ENCODE data around the gene PCDHB4. TPM values are rescaled to one million over a fixed set of nuclear protein-coding genes. Genes with fewer than 3 reads are reported as not detected.
"Not testable (repeated sequence)": the region's sequence is repeated elsewhere in the genome, so short reads cannot be mapped to it uniquely, and the experiment has no call there.

PCDHB4 gene
- total RNA-seq: 1 to 10 TPM; 1.6 to 2.4 TPM
- long read RNA-seq: 0 reads

DNA sequence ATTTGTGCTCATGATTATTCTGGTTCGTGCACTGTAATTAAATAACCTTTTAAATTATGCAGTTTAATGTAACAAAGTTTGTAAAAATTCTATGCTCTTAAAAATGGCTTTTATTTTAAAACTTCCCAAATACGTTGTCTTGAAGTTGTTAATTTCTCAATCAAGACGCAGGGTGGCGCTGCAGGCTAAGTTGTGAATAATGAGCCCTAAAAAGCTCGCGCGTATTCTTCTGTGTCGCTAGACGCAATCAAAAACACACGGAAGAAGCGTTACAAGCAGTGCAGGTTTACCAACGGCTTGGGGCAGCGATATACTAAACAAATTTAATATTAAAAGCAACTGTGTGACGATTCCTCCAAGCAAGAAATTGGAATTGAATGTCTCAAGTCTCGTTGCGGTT, at the start of gene PCDHB4:
TSS of gene PCDHB4 (plus strand) at position 256 of the 400 bp plus-strand sequence. CDS start 181 bp downstream, outside the sequence.
- DNase-seq (peak; percentile 24), ATAC-seq (no peak)
- intact Hi-C loops (cut with DNase I): no loop called here

DNA sequence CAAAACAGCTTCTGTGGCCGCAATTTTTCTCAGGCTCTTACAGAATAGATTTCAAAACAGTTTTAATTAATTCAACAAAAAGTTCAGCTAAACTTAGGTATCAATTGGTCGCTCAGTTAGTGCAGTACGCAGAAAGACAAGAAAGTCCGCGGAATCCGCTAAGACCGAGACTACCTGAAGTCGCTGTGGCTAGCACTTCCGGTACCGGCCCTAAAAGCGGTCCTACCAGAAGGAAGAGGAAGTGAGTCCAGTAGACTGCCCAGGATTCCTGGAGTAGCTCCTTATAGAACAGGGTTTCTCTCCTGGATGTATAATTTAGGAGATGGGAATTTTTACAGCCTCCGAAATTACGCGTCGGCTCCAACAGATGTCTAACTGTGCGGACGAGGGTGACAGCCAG, 43.8 kb upstream of the PCDHB4 start:
- DNase-seq (no peak), ATAC-seq (no peak)
- intact Hi-C loops (cut with DNase I): no loop called here

GRCh38 chr5:141082228-141082627, 39.4 kb upstream of the PCDHB4 start:
- DNase-seq (no peak), ATAC-seq (no peak)
- intact Hi-C loops (cut with DNase I): no loop called here

DNA sequence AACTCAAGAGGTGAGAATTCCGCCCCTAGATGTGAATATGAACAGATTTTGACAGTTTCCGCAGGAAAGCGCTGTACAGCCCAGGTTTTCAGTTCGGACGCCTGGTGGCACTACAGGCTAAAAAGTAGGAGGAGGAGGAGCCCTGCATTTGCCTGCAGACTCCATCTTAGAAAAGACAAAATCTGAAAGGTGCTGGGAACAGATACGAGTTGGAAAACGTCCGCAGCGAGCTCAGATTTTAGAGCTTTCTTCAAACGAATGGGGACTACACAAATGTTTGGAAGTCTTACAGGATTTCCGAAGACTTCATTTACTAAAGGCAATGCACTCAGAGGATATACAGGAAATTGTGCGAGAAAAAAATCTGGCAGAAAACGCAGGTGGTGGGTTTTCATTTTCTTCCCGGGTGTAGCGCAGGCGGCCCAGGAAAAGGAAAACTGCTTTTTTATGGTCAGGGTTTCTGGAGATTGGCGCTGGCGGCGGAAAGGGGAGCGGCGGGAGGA, 37.1 kb upstream of the PCDHB4 start:
- ATAC-seq: peak; percentile 90
- intact Hi-C loops (cut with DNase I): no loop called here
- peak; percentile 47 for DNase-seq

DNA sequence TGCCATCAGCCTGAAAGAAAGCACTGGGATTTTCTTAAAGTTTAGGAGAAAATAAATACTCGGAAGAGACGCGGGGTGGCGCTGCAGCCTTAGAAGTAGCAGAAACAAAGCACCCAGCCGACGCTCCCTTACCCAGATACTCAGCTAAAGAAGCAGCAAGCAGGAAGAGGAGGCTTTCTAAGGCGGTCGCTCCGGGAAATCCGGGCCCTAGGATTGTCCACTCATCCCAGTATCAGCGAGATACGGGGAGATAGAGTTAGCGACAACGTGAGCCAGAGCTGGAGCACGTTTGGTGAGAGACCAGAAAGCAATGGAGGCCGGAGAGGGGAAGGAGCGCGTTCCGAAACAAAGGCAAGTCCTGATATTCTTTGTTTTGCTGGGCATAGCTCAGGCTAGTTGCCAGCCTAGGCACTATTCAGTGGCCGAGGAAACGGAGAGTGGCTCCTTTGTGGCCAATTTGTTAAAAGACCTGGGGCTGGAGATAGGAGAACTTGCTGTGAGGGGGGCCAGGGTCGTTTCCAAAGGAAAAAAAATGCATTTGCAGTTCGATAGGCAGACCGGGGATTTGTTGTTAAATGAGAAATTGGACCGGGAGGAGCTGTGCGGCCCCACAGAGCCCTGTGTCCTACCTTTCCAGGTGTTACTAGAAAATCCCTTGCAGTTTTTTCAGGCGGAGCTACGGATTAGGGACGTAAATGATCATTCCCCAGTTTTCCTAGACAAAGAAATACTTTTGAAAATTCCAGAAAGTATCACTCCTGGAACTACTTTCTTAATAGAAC, 26.9 kb upstream of the PCDHB4 start, which contains the start of gene PCDHB2:
TSS of gene PCDHB2 (plus strand) at position 135 of the 782 bp plus-strand sequence. CDS start at position 311, 176 bp downstream.
- ATAC-seq (peak; percentile 43 to 76), DNase-seq (peak; percentile 46)
- intact Hi-C loops (cut with DNase I): no loop called here

DNA sequence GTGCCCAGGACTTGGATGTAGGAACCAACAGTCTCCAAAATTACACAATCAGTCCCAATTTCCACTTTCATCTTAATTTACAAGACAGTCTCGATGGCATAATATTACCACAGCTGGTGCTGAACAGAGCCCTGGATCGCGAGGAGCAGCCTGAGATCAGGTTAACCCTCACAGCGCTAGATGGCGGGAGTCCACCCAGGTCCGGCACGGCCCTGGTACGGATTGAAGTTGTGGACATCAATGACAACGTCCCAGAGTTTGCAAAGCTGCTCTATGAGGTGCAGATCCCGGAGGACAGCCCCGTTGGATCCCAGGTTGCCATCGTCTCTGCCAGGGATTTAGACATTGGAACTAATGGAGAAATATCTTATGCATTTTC, 26.4 kb upstream of the PCDHB4 start:
- intact Hi-C loops (cut with DNase I): no loop called here
- ATAC-seq (no peak), DNase-seq (no peak)

DNA sequence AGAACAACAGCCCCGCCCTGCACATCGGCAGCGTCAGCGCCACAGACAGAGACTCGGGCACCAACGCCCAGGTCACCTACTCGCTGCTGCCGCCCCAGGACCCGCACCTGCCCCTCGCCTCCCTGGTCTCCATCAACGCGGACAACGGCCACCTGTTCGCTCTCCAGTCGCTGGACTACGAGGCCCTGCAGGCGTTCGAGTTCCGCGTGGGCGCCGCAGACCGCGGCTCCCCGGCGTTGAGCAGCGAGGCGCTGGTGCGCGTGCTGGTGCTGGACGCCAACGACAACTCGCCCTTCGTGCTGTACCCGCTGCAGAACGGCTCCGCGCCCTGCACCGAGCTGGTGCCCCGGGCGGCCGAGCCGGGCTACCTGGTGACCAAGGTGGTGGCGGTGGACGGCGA, 25.4 kb upstream of the PCDHB4 start:
- DNase-seq; intact Hi-C loops (cut with DNase I); ATAC-seq: not testable (repeated sequence)

DNA sequence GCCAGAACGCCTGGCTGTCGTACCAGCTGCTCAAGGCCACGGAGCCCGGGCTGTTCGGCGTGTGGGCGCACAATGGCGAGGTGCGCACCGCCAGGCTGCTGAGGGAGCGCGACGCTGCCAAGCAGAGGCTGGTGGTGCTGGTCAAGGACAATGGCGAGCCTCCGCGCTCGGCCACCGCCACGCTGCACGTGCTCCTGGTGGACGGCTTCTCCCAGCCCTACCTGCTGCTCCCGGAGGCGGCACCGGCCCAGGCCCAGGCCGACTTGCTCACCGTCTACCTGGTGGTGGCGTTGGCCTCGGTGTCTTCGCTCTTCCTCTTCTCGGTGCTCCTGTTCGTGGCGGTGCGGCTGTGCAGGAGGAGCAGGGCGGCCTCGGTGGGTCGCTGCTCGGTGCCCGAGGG, 25.0 kb upstream of the PCDHB4 start:
- DNase-seq; ATAC-seq; intact Hi-C loops (cut with DNase I): not testable (repeated sequence)

GRCh38 chr5:141100243-141100805, 21.3 kb upstream of the PCDHB4 start, which contains the start of gene PCDHB3:
Gene PCDHB3 (plus strand): TSS chr5:141100473. CDS start chr5:141100650, 177 bp downstream.
- DNase-seq (peak; percentile 69), ATAC-seq (peak; percentile 60 to 74)
- intact Hi-C loops (cut with DNase I): no loop called here

GRCh38 chr5:141101059-141101458, 20.6 kb upstream of the PCDHB4 start:
- no peak for DNase-seq
- no peak for ATAC-seq
- intact Hi-C loops (cut with DNase I): no loop called here

DNA sequence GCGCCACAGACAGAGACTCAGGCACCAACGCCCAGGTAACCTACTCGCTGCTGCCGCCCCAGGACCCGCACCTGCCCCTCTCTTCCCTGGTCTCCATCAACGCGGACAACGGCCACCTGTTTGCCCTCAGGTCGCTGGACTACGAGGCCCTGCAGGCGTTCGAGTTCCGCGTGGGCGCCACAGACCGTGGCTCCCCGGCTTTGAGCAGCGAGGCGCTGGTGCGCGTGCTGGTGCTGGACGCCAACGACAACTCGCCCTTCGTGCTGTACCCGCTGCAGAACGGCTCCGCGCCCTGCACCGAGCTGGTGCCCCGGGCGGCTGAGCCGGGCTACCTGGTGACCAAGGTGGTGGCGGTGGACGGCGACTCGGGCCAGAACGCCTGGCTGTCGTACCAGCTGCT, 19.5 kb upstream of the PCDHB4 start:
- DNase-seq; ATAC-seq; intact Hi-C loops (cut with DNase I): not testable (repeated sequence)

DNA sequence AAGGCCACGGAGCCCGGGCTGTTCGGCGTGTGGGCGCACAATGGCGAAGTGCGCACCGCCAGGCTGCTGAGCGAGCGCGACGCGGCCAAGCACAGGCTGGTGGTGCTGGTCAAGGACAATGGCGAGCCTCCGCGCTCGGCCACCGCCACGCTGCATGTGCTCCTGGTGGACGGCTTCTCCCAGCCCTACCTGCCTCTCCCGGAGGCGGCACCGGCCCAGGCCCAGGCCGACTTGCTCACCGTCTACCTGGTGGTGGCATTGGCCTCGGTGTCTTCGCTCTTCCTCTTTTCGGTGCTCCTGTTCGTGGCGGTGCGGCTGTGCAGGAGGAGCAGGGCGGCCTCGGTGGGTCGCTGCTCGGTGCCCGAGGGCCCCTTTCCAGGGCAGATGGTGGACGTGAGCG, 19.1 kb upstream of the PCDHB4 start:
- intact Hi-C loops (cut with DNase I); ATAC-seq; DNase-seq: not testable (repeated sequence)

- intact Hi-C loops (cut with DNase I): no loop called here
- ATAC-seq (no peak), DNase-seq (no peak)
Observed at GRCh38 chr5:141105350-141105749, 16.3 kb upstream of the PCDHB4 start.

- no peak for ATAC-seq
- no peak for DNase-seq
Observed at GRCh38 chr5:141119250-141119649, 2.4 kb upstream of the PCDHB4 start.

GRCh38 chr5:141121985-141122384, 367 bp downstream of the PCDHB4 start:
- no peak for ATAC-seq
- intact Hi-C loops (cut with DNase I): no loop called here

More at GRCh38 chr5:141119250-141119649, 2.4 kb upstream of the PCDHB4 start:
- intact Hi-C loops (cut with DNase I): no loop called here

GRCh38 chr5:141123396-141124135, 1.9 kb downstream of the PCDHB4 start:
- intact Hi-C loops (cut with DNase I); ATAC-seq; DNase-seq: not testable (repeated sequence)

More at GRCh38 chr5:141121985-141122384, 367 bp downstream of the PCDHB4 start:
- DNase-seq: no peak

GRCh38 chr5:141127305-141127704, 5.7 kb downstream of the PCDHB4 start:
- intact Hi-C loops (cut with DNase I): no loop called here
- DNase-seq: no peak
- no peak for ATAC-seq

DNA sequence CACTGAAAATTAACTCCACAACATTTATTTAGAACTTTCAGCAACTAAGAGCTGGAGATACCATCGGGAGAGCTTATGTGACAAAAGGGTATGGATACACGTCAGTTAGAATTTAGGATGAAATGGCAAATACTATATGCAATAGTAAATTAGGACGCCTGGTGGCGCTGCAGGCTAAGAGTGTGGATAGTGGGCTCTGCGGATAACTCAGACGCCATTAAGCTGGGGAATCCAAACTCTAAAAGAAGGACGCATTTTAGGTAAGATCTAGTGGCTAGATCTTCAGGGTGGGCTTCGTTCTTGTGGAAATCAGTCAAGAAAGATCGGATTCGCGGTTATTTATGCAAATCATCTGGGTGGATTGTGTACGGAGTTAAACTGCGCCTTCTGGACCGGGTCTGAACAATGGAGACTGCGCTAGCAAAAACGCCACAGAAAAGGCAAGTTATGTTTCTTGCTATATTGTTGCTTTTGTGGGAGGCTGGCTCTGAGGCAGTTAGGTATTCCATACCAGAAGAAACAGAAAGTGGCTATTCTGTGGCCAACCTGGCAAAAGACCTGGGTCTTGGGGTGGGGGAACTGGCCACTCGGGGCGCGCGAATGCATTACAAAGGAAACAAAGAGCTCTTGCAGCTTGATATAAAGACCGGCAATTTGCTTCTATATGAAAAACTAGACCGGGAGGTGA, 13.6 kb downstream of the PCDHB4 start, which contains the start of gene PCDHB5:
TSS of gene PCDHB5 (plus strand) at position 177 of the 688 bp plus-strand sequence. CDS start at position 406, 229 bp downstream.
- DNase-seq: no peak
- ATAC-seq: peak; percentile 42 to 47
- intact Hi-C loops (cut with DNase I): no loop called here
